SK-N-MC (cell line): Measurements from ENCODE around the gene STIL.

Source experiments
- DNase-seq: peaks from one replicate; pipeline ENCODE4 v3.0.0-alpha.2; 2011; ENCODE audit warnings: low read depth, low spot score
- H3K27ac ChIP-seq: fragments of 200-600 bp; sonication (generic); 2 replicates; pipeline ENCODE4 v1.5.1; 2016; ENCODE audit warnings: mixed run types
- H3K36me3 ChIP-seq: fragments of 200-600 bp; sonication (generic); 2 replicates; pipeline ENCODE4 v1.6.1; 2017; ENCODE audit warnings: antibody characterized with exemption, low read length, mixed read lengths; ENCODE audit not compliant: insufficient read depth
- H3K4me3 ChIP-seq: fragments of 200-600 bp; sonication (generic); 2 replicates; pipeline ENCODE4 v1.5.1; 2016
- H3K9ac ChIP-seq: fragments of 200-600 bp; sonication (generic); 2 replicates; pipeline ENCODE4 v1.8.0; 2017; ENCODE audit warnings: mixed run types, mixed read lengths; ENCODE audit not compliant: insufficient read length
- H3K9me3 ChIP-seq: fragments of 200-600 bp; sonication (generic); 2 replicates; pipeline ENCODE4 v1.6.1; 2017; ENCODE audit warnings: low read depth, mild to moderate bottlenecking, antibody characterized with exemption, low read length, moderate library complexity, mixed read lengths
- EZH2 ChIP-seq: fragments of 200-600 bp; sonication (generic); IDR thresholded peaks from one replicate; pipeline ENCODE4 v1.6.1; 2017; ENCODE audit warnings: antibody characterized with exemption
- FOXP2 ChIP-seq: optimal IDR thresholded peaks from 2 replicates; pipeline ENCODE3; 2011; ENCODE audit warnings: mild to moderate bottlenecking, moderate library complexity; ENCODE audit not compliant: insufficient read depth; ENCODE audit errors: extremely low read length, control extremely low read depth
- POLR2AphosphoS5 ChIP-seq: IDR thresholded peaks from 2 replicates; pipeline ENCODE4 v1.6.1; 2012; ENCODE audit warnings: mild to moderate bottlenecking, low read depth, low read length, borderline replicate concordance

STIL gene

GRCh38 chr1:47214549-47214948 lies 99.4 kb downstream of the STIL start:
- Histone ChIP-seq H3K27ac (no peak overlapping the region), H3K9me3 (no peaks in the 10 kb centered on the region), H3K9ac (no peak overlapping the region), H3K36me3 (no peaks in the 10 kb centered on the region), H3K4me3 (no peak overlapping the region)
- DNase-seq = no peak
- no peak for TF ChIP-seq EZH2
- no peak for TF ChIP-seq FOXP2
- TF ChIP-seq POLR2AphosphoS5 = no peak

GRCh38 chr1:47213230-47213963 lies 100.5 kb downstream of the STIL start:
- Histone ChIP-seq H3K9me3 (no peaks in the 10 kb centered on the region), H3K36me3 (no peaks in the 10 kb centered on the region), H3K9ac (no peak overlapping the region), H3K27ac (no peak overlapping the region), H3K4me3 (no peak overlapping the region)
- DNase-seq = no peak
- TF ChIP-seq EZH2 (no peak), FOXP2 (no peak), POLR2AphosphoS5 (no peak)

- Histone ChIP-seq H3K9me3 (no peaks in the 10 kb centered on the region), H3K4me3 (no peak overlapping the region), H3K9ac (no peak overlapping the region), H3K36me3 (no peaks in the 10 kb centered on the region), H3K27ac (no peak overlapping the region)
- DNase-seq = no peak
- TF ChIP-seq FOXP2 (no peak), POLR2AphosphoS5 (no peak), EZH2 (no peak)
These were observed 101.2 kb downstream of the STIL start for GRCh38 chr1:47212636-47213229.

GRCh38 chr1:47211796-47212269 lies 102.1 kb downstream of the STIL start:
- DNase-seq = no peak
- no peaks in the 10 kb centered on the region for H3K36me3 ChIP-seq
- no peak overlapping the region for H3K27ac ChIP-seq
- no peak overlapping the region for H3K9ac ChIP-seq
- H3K4me3 ChIP-seq = no peak overlapping the region
- TF ChIP-seq FOXP2 (no peak), EZH2 (no peak), POLR2AphosphoS5 (no peak)
- no peaks in the 10 kb centered on the region for H3K9me3 ChIP-seq

DNA sequence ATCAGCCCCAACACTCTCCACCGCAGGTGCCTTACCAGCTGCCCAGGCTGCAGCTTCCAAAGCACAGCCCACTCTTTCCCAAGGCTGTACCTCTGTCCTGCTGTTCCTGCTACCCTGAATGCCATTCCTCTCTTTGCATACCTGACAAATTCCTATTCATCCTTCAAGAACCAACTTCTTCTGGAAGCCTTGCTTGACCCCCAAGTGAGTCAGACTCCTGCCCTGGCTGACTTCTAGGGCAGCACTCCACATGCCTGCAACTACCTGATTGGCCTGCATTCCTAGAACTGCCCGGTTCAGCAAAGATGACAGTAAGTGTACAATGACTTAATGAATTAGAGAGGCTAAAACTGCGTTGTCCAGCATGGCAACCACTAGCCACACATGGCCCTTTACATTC lies 103.3 kb downstream of the STIL start:
- Histone ChIP-seq H3K27ac (no peak overlapping the region), H3K9me3 (no peaks in the 10 kb centered on the region), H3K9ac (no peak overlapping the region), H3K4me3 (no peak overlapping the region), H3K36me3 (no peaks in the 10 kb centered on the region)
- DNase-seq = no peak
- TF ChIP-seq POLR2AphosphoS5 (no peak), EZH2 (no peak), FOXP2 (no peak)

- Histone ChIP-seq H3K36me3 (no peaks in the 10 kb centered on the region), H3K4me3 (no peak overlapping the region), H3K27ac (no peak overlapping the region), H3K9me3 (no peaks in the 10 kb centered on the region), H3K9ac (no peak overlapping the region)
- TF ChIP-seq POLR2AphosphoS5 (no peak), EZH2 (no peak), FOXP2 (no peak)
- DNase-seq = no peak
These were observed 104.1 kb downstream of the STIL start for GRCh38 chr1:47209725-47210325.

GRCh38 chr1:47209091-47209490 lies 104.9 kb downstream of the STIL start:
- DNase-seq = no peak
- H3K9me3 ChIP-seq = no peaks in the 10 kb centered on the region
- H3K9ac ChIP-seq = no peak overlapping the region
- TF ChIP-seq POLR2AphosphoS5 (no peak), EZH2 (no peak), FOXP2 (no peak)
- no peak overlapping the region for H3K27ac ChIP-seq
- H3K36me3 ChIP-seq = no peaks in the 10 kb centered on the region
- no peak overlapping the region for H3K4me3 ChIP-seq

- no peaks in the 10 kb centered on the region for H3K9me3 ChIP-seq
- no peak overlapping the region for H3K27ac ChIP-seq
- DNase-seq = no peak
- TF ChIP-seq FOXP2 (no peak), POLR2AphosphoS5 (no peak), EZH2 (no peak)
- no peak overlapping the region for H3K4me3 ChIP-seq
- no peaks in the 10 kb centered on the region for H3K36me3 ChIP-seq
- H3K9ac ChIP-seq = no peak overlapping the region
These were observed 105.5 kb downstream of the STIL start for GRCh38 chr1:47208374-47208850.
